GM23338 (cell line): Measurements from ENCODE around the gene BCAS3.

Experiments
- CREB1 ChIP-seq: fragments of 250-450 bp; sonication (Bioruptor Pico); IDR thresholded peaks from 2 replicates; pipeline ENCODE4 v1.5.0; 2020; ENCODE audit warnings: low read depth, mild to moderate bottlenecking, moderate library complexity
- CTCF ChIP-seq, 2 experiments: fragments of 200-600 bp in 1 of 2; sonication (generic) in 1 of 2; conservative IDR thresholded peaks; 2 replicates each; pipeline versions ENCODE4 v1.5.1 to v1.6.1; 2016 to 2017; ENCODE audit warnings: antibody characterized with exemption in 2 of 2, low read depth in 2 of 2, mild to moderate bottlenecking in 2 of 2, moderate library complexity in 1 of 2
- ETS1 ChIP-seq: IDR thresholded peaks from 2 replicates; pipeline ENCODE4 v1.6.1; 2016; ENCODE audit warnings: antibody characterized with exemption
- EZH2 ChIP-seq: fragments of 200-600 bp; sonication (generic); IDR thresholded peaks from one replicate; pipeline ENCODE4 v1.8.0; 2017; ENCODE audit warnings: antibody characterized with exemption, mild to moderate bottlenecking, low read depth; ENCODE audit not compliant: unreplicated experiment
- EZH2phosphoT487 ChIP-seq: fragments of 200-600 bp; sonication (generic); IDR thresholded peaks from one replicate; pipeline ENCODE4 v1.8.1; 2018; ENCODE audit warnings: antibody characterized with exemption; ENCODE audit not compliant: unreplicated experiment
- JUNB ChIP-seq: IDR thresholded peaks from one replicate; pipeline ENCODE4 v1.6.1; 2016; ENCODE audit warnings: antibody characterized with exemption; ENCODE audit not compliant: unreplicated experiment
- POLR2AphosphoS5 ChIP-seq: IDR thresholded peaks from 2 replicates; pipeline ENCODE4 v1.6.1; 2016; ENCODE audit warnings: antibody characterized with exemption, low read depth
- STAT1 ChIP-seq: IDR thresholded peaks from one replicate; pipeline ENCODE4 v1.6.1; 2016; ENCODE audit warnings: antibody characterized with exemption; ENCODE audit not compliant: unreplicated experiment
- ZNF114 ChIP-seq: fragments of 250-450 bp; sonication (Bioruptor Pico); IDR thresholded peaks from 2 replicates; pipeline ENCODE4 v1.5.0; 2020; ENCODE audit warnings: mild to moderate bottlenecking, moderate library complexity
- ZNF331 ChIP-seq: fragments of 250-450 bp; sonication (Bioruptor Pico); IDR thresholded peaks from 2 replicates; pipeline ENCODE4 v1.5.0; 2020; ENCODE audit warnings: low read depth, mild to moderate bottlenecking, moderate library complexity
- TF ChIP-seq, protein P1 (sequence below): IDR thresholded peaks from one replicate; pipeline ENCODE4 v1.6.1; 2018; ENCODE audit warnings: antibody characterized with exemption; ENCODE audit not compliant: unreplicated experiment

DNA sequence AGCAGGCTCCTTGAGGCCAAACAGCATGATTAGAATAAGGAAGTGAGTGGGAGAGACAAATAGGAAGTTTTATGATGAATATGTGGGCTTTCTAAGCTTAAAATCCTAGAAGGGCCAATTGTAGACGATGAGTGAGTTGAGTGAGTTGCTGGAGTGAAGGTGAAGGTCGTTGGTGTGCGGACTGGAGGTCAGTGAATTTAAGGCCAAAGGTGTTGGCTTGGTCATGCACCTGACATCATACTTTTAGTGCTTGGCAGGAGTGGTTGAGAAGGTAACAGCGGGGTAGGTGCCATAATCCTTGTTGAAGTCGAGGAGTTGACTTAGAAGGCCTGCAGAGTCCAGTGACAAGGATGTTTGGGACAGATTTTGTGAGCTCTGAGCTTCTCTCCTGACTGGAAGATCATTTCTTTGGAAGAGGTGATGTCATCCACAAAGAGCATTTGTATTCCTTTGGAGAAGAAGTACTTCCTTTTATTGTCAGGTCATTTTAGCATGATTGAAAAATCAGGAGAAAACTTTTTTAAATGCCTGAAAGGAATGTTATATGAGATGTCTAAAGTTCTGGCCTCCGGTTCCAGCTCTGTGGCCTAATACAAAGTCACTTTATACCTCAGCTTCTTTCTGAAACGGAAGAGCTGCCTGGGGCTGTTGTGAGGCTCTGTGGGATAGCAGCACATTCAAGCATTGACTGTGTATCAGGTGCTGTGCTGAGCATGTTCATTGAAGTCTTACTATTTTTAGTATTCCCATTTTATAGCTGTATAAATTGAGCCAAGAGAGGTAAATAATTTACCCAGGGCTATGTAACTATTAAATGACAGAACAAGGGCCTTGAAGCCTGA, 668.4 kb downstream of the BCAS3 start:
- TF ChIP-seq CTCF (conservative IDR thresholded peaks at IDR 0.05; ENCODE audit: low read depth in 2 of 2) (no peak), CREB1 (CRISPR knock-in tag) (no peak), POLR2AphosphoS5 (no peak), EZH2phosphoT487 (no peak), EZH2 (no peak), STAT1 (no peak), JUNB (no peak), ZNF331 (CRISPR knock-in tag) (no peak), ZNF114 (no peak), ETS1 (no peak)
- TF ChIP-seq, protein P1, sequence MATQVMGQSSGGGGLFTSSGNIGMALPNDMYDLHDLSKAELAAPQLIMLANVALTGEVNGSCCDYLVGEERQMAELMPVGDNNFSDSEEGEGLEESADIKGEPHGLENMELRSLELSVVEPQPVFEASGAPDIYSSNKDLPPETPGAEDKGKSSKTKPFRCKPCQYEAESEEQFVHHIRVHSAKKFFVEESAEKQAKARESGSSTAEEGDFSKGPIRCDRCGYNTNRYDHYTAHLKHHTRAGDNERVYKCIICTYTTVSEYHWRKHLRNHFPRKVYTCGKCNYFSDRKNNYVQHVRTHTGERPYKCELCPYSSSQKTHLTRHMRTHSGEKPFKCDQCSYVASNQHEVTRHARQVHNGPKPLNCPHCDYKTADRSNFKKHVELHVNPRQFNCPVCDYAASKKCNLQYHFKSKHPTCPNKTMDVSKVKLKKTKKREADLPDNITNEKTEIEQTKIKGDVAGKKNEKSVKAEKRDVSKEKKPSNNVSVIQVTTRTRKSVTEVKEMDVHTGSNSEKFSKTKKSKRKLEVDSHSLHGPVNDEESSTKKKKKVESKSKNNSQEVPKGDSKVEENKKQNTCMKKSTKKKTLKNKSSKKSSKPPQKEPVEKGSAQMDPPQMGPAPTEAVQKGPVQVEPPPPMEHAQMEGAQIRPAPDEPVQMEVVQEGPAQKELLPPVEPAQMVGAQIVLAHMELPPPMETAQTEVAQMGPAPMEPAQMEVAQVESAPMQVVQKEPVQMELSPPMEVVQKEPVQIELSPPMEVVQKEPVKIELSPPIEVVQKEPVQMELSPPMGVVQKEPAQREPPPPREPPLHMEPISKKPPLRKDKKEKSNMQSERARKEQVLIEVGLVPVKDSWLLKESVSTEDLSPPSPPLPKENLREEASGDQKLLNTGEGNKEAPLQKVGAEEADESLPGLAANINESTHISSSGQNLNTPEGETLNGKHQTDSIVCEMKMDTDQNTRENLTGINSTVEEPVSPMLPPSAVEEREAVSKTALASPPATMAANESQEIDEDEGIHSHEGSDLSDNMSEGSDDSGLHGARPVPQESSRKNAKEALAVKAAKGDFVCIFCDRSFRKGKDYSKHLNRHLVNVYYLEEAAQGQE = no peak
